DND-41 (cell line): Measurements from ENCODE around the gene NDUFV2.

Source experiments
- ATAC-seq: fragments of 200-7000 bp; cut with Tn5 transposase; 3 replicates; pipeline ENCODE4 v1.9.1; 2021; ENCODE audit warnings: low read depth; ENCODE audit not compliant: insufficient read depth
- DNase-seq: peaks from one replicate; pipeline ENCODE4 v3.0.0-alpha.2; 2020
- H2AFZ ChIP-seq: 2 replicates; pipeline ENCODE4 v1.6.0; 2012; ENCODE audit warnings: low read depth, low read length
- H3K27ac ChIP-seq: 2 replicates; pipeline ENCODE4 v1.5.1; 2012; ENCODE audit warnings: low read length, inconsistent platforms
- H3K27me3 ChIP-seq: fragments of 200-600 bp; sonication (generic); 2 replicates; pipeline ENCODE4 v1.6.0; 2012; ENCODE audit warnings: low read length, mild to moderate bottlenecking, inconsistent platforms; ENCODE audit not compliant: insufficient read depth, poor library complexity
- H3K36me3 ChIP-seq: 2 replicates; pipeline ENCODE4 v1.5.1; 2012; ENCODE audit warnings: low read length, inconsistent platforms; ENCODE audit not compliant: insufficient read depth
- H3K4me1 ChIP-seq: 2 replicates; pipeline ENCODE4 v1.5.1; 2012; ENCODE audit warnings: mild to moderate bottlenecking, low read length; ENCODE audit not compliant: insufficient read depth
- H3K4me2 ChIP-seq: 2 replicates; pipeline ENCODE4 v1.6.0; 2012; ENCODE audit warnings: mild to moderate bottlenecking, moderate library complexity, low read length, inconsistent platforms; ENCODE audit not compliant: insufficient read depth
- H3K4me3 ChIP-seq, 2 experiments: fragments of 200-600 bp in 1 of 2; shearing (Covaris generic) in 1 of 2; 2 replicates each; pipeline ENCODE4 v1.5.1; 2012 to 2016; ENCODE audit warnings: inconsistent platforms in 2 of 2, low read length in 2 of 2, mild to moderate bottlenecking in 2 of 2, low read depth in 1 of 2, moderate library complexity in 1 of 2
- H3K79me2 ChIP-seq: 2 replicates; pipeline ENCODE4 v1.6.0; 2012; ENCODE audit warnings: low read length, inconsistent platforms; ENCODE audit not compliant: insufficient read depth
- H3K9ac ChIP-seq: 2 replicates; pipeline ENCODE4 v1.6.0; 2012; ENCODE audit warnings: low read depth, mild to moderate bottlenecking, inconsistent platforms, low read length, moderate library complexity
- H3K9me3 ChIP-seq: 2 replicates; pipeline ENCODE4 v1.5.1; 2012; ENCODE audit warnings: low read length, moderate library complexity, mild to moderate bottlenecking, inconsistent platforms; ENCODE audit not compliant: insufficient read depth, severe bottlenecking
- H4K20me1 ChIP-seq: 2 replicates; pipeline ENCODE4 v1.6.0; 2012; ENCODE audit warnings: low read length; ENCODE audit not compliant: insufficient read depth
- CTCF ChIP-seq: IDR thresholded peaks from 2 replicates; pipeline ENCODE4 v1.5.1; 2012; ENCODE audit warnings: borderline replicate concordance, low read length, moderate library complexity, mild to moderate bottlenecking; ENCODE audit not compliant: poor library complexity, severe bottlenecking; ENCODE audit errors: extremely low read depth
- EZH2 ChIP-seq: IDR thresholded peaks from 3 replicates; pipeline ENCODE4 v1.6.1; 2012; ENCODE audit warnings: borderline replicate concordance, low read depth, mild to moderate bottlenecking, moderate library complexity, low read length, inconsistent platforms; ENCODE audit not compliant: severe bottlenecking

The NDUFV2 gene

DNA sequence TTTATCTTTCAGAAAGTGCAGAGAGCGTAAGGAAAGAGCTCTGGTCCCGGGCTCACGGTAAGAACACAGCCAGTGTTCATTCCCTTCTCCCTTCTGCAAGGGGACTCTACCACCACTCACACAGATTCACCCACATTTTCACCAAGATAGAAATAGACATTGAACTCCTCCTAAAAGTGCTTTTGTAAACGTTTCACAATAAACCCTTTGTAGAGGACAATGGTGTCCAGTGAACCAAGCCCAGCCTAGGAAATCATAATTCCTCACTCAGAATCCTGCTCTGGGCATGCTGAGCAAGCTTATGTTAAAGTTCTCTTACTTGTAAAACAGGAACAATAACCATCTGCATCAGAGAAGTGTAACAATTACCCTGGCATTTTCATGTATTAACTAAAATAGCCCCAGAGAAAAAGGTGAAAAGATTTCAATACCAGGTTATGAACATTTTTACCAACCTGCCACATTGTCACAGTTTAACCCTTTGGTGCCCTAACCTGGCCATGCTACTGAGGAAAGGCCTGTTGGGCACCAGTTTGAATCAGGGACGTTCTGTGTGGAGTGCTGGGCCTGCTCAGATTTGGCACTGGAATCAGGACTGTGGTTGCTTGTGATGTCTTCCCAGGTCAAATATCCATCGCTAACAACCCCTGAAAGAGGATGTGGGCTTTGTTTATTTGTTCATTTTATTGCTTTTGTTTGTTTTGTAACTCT lies 22.5 kb upstream of the NDUFV2 start:
- H3K27me3 ChIP-seq = peaks cover 3% of the 10 kb centered on the region
- H3K27ac ChIP-seq = no peak overlapping the region
- no peak overlapping the region for H3K9ac ChIP-seq
- H3K9me3 ChIP-seq = no peaks in the 10 kb centered on the region
- H3K79me2 ChIP-seq = no peaks in the 10 kb centered on the region
- H4K20me1 ChIP-seq = no peaks in the 10 kb centered on the region
- H3K4me3 ChIP-seq = no peak overlapping the region
- TF ChIP-seq CTCF = no peak
- TF ChIP-seq EZH2 = no peak
- DNase-seq (no peak), ATAC-seq (no peak)
- no peaks in the 10 kb centered on the region for H3K4me1 ChIP-seq
- no peak overlapping the region for H2AFZ ChIP-seq
- H3K36me3 ChIP-seq = no peaks in the 10 kb centered on the region
- no peak overlapping the region for H3K4me2 ChIP-seq

GRCh38 chr18:9081940-9082339 lies 20.6 kb upstream of the NDUFV2 start:
- H2AFZ ChIP-seq = no peak overlapping the region
- H3K9me3 ChIP-seq = no peaks in the 10 kb centered on the region
- no peaks in the 10 kb centered on the region for H3K36me3 ChIP-seq
- DNase-seq (no peak), ATAC-seq (no peak)
- no peaks in the 10 kb centered on the region for H3K79me2 ChIP-seq
- TF ChIP-seq CTCF = no peak
- no peak for TF ChIP-seq EZH2
- H3K9ac ChIP-seq = no peak overlapping the region
- no peak overlapping the region for H3K27ac ChIP-seq
- H3K4me3 ChIP-seq = no peak overlapping the region
- H3K4me1 ChIP-seq = no peaks in the 10 kb centered on the region
- H3K4me2 ChIP-seq = no peak overlapping the region
- peaks cover 3% of the 10 kb centered on the region for H3K27me3 ChIP-seq
- H4K20me1 ChIP-seq = no peaks in the 10 kb centered on the region

- no peaks in the 10 kb centered on the region for H3K9me3 ChIP-seq
- H3K79me2 ChIP-seq = no peaks in the 10 kb centered on the region
- no peak overlapping the region for H3K4me3 ChIP-seq
- DNase-seq (no peak), ATAC-seq (peak; percentile 42; the same call in 2 of the 3 replicates)
- H2AFZ ChIP-seq = no peak overlapping the region
- H3K4me2 ChIP-seq = no peak overlapping the region
- no peak overlapping the region for H3K9ac ChIP-seq
- TF ChIP-seq CTCF = no peak
- no peak for TF ChIP-seq EZH2
- no peaks in the 10 kb centered on the region for H3K4me1 ChIP-seq
- no peaks in the 10 kb centered on the region for H3K36me3 ChIP-seq
- no peak overlapping the region for H3K27ac ChIP-seq
- H3K27me3 ChIP-seq = peaks cover 3% of the 10 kb centered on the region
- H4K20me1 ChIP-seq = no peaks in the 10 kb centered on the region
These were observed 19.6 kb upstream of the NDUFV2 start for GRCh38 chr18:9082711-9083510.
